ENCODE measurements around the gene CPNE2.

CPNE2 gene

GRCh38 chr16:57146735-57147134 lies 54.4 kb downstream of the CPNE2 start:
- no peak for DNase-seq

DNA sequence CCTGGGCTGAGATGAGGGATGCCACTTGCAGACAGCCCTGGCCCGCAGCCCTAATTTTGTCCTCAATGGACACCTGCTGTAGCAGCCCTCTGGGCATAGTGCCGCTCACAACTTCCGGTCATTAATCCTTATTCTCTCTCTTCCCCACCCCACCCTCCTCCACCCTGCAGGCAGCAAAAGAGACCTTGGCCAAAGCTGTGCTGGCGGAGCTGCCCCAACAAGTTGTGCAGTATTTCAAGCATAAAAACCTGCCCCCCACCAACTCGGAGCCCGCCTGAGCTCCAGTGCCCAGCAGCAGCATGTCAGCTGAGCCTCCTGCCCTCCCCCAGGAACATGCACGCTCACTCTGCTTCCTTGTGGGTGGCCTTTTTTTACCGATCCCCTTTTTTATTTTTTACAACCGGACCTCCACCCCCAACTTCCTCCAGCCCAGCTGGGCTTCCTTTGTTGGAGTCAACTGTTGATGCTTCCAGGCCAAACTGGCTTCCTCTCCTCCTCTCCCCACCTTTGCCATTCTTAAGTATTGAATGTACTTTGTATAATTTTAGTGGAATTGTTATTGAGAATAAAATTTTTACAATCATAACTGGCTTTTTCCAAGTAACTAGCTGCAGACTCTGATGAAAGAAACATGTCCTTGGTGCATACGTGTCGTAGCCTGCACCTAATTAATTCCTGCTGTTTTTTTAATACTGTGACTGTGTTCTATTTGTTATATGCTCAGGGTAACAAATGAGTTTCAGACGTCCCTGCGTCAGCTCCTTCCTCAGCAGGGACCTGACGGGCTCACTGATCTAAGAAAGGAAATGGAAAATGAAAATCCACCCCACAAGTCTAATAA lies 55.2 kb downstream of the CPNE2 start:
- DNase-seq: no peak

- no peak for DNase-seq
These were observed 56.1 kb downstream of the CPNE2 start for GRCh38 chr16:57148481-57148880.

DNA sequence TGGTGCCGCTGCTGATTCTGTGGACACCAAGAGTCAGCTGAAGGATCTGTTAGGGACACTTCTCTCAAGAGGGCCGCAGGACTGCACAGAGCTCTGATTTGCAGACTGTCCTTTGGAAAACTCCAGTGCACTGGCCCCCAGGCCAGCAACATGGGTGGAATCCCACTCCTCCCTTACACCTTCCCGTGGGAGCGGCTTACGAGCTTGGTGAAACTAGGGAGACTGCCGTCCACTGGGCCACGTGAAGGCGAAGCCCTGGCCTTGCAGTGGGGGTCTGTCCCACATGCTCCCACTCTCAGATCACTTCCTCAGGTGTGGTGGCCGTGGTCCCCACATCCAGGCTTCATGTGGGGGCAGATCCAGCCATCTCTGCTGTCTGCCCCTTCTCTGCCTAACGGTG lies 57.0 kb downstream of the CPNE2 start:
- no peak for DNase-seq

GRCh38 chr16:57150682-57151330 lies 58.4 kb downstream of the CPNE2 start:
- DNase-seq: no peak

- DNase-seq: no peak
These were observed 59.0 kb downstream of the CPNE2 start for GRCh38 chr16:57151369-57151768.

DNA sequence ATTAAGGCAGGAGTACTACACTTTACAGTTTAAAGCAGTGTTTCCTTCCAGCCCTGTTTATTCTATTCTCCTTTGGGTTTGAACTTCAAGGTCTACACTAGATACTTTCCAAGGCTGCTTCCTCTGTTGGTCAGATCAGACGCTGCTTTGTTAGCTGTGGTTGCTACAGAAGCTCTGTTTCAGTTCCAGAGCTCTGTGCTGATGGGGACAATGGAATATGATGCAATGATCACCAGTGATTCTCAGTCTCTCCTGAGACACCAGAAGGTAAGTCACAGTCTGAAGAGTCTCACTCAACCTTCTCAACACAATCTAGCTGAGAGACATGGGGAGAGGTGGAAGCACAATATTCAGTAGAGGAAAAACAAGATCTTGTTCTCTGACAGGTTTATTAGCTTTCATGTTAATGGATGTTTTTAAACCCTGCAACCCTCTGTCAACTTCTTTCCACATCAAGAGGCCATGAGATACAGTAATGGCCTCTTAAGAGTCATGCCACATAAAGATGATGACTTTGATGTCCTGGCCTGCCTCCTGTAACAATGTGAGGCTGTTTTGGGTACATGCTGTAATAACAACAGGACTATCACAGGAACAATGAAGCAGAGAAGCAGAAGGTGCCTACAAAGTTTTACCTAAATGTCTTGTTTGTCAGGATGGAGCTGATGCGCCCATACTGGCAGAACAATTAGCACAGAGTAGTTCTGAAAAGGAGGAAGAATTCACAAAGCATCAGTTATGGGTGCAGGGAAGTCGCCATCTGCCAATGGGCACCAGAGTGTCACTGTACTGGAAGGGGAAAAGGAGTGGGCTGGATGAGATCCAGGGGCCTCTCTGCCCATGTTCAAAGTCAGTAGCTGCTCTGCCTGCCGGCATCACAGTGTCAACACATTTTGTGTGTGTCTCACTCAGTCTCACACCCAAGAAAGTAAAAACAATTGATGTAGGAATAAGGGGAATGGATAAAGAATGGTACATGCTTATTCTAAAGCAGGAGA lies 60.0 kb downstream of the CPNE2 start:
- no peak for DNase-seq

GRCh38 chr16:57153841-57154240 lies 61.5 kb downstream of the CPNE2 start:
- no peak for DNase-seq

DNA sequence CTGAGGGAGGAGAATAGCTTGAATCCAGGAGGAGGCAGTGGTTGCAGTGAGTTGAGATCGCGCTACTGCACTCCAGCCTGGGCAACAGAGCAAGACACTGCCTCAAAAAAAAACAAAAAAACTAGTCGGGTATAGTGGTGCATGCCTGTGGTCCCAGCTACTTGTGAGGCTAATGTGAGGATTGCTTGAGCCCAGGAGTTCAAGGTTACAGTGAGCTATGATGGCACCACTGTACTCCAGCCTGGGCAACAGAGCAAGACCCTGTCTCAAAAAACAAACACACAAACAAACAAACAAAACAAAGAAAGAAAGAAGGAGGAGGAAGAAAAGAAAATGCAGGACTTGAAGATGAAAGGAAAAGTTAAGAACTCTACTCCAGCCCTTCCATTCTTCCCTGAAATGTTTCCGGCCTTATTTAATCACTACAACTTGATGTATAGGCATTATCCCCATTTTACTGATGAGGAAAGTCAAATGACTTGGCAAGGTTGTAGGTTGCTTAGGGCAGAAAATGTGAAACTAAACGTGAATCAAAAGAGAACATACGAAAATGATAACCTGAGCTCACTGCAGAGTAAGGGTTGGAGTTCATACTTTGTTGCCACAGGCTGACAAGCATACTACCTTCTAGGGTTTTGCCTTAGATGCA lies 63.4 kb downstream of the CPNE2 start:
- DNase-seq: no peak

- no peak for DNase-seq
These were observed 63.9 kb downstream of the CPNE2 start for GRCh38 chr16:57156351-57156703.

DNA sequence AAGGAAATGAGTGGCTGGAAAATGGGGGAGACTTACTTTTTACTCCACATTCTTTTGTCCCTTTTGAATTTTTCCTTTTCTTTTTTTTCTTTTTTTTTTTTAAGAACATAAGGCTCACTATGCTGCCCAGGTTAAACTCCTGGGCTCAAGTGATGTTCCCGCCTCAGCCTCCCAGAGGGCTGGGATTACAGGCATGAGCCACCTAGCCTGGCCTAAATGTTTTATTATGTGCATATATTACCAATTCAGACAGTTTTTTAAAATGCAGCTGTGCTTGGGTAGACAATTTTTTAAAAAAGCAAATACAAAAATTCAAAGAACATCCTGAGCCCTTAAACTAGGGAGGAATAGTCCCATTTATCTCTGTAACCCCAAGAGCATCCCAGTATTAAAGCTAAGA lies 65.2 kb downstream of the CPNE2 start:
- DNase-seq: no peak

DNA sequence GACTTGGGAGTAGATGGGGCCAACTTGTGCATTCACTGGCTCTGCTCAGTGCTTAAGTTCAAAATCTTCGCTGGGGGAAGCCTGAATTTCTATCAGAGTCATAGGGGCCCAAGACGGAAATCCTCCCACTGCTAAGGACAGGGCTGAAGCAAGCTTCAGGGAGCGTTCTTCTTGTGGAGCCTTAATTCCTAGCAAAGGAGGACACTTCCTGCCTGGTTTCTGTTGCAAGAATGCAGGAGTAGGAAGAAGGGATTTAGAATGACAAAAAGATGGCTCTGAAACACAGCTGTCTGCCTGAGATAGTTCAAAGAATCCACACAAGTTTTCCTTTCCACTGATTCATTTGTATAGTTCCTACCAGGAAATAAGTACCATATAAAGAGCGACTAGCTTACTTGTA lies 67.1 kb downstream of the CPNE2 start:
- no peak for DNase-seq

GRCh38 chr16:57163842-57164241 lies 71.5 kb downstream of the CPNE2 start:
- no peak for DNase-seq

- no peak for DNase-seq
These were observed 73.1 kb downstream of the CPNE2 start for GRCh38 chr16:57165483-57165882.

DNA sequence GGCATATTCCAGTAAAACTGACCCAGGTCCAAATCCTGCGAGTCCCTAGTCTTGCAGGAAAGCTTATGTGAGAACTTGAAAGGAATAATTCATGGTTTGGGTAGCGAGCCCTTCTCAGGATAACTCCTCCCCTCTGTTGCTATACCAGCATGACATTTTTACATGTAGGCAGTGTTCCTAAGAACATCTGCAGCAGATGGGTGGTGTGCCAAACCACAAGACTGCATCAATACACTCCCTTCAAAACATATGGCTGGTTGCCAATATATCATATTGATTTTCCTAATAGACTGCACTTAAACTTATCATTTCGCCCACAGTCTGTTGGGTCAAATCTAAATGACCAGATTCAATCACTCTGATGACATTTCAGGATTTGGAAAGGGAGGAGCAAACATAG lies 73.6 kb downstream of the CPNE2 start:
- DNase-seq: no peak

- no peak for DNase-seq
These were observed 74.1 kb downstream of the CPNE2 start for GRCh38 chr16:57166451-57166850.

- no peak for DNase-seq
These were observed 74.6 kb downstream of the CPNE2 start for GRCh38 chr16:57166951-57167350.

- DNase-seq: no peak
These were observed 75.2 kb downstream of the CPNE2 start for GRCh38 chr16:57167538-57167937.

- no peak for DNase-seq
These were observed 75.6 kb downstream of the CPNE2 start for GRCh38 chr16:57167953-57168352.

DNA sequence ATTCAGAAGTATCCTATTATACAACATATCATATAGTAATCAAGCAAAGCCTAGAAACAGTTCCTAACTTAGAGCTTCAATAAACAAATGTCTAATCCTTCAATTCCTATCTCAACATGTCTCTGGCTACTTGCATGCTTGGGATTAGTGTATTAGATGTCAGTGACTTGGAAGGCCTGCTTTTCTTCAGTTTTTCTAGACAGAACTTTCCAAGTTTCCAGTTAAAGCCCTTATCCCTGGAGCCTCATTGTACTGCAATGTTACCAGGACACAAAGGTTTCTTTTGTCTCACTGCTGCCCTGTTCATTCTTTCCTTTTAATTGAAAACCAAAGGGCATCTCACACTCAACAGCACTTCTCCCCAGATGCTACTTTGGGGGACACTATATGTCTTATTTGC lies 76.9 kb downstream of the CPNE2 start:
- DNase-seq: no peak

GRCh38 chr16:57172721-57173290 lies 80.4 kb downstream of the CPNE2 start:
- no peak for DNase-seq

DNA sequence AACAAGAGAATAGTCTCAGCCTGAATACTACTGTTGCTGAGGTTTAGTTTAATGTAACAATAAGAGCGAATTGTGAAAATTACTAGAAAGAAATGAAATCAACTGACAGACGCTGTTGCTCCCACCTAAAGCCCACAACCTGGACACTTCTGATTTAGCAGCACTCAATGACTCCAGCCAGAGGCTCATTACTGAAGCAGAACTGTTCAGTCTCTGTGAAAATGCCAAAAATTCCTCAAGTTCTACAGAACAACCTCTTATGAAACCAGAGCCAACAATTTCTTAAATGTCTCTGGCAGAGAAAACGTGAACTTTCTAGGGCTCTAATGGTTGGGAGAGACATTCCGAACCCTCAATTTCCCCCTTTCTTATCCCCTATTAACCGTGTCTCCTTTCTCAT lies 83.5 kb downstream of the CPNE2 start:
- DNase-seq: no peak

- no peak for DNase-seq
These were observed 85.8 kb downstream of the CPNE2 start for GRCh38 chr16:57178196-57178595.
